Ishikawa (cell line): ENCODE data around the gene COMMD4.

Source experiments
- CEBPB ChIP-seq: IDR thresholded peaks from 2 replicates; pipeline ENCODE4 v1.6.1; 2012
- CREB1 ChIP-seq: IDR thresholded peaks from 2 replicates; pipeline ENCODE4 v1.6.1; 2012; ENCODE audit warnings: low read depth
- EP300 ChIP-seq: IDR thresholded peaks from 2 replicates; pipeline ENCODE4 v1.6.1; 2012; ENCODE audit warnings: borderline replicate concordance
- FOXM1 ChIP-seq: IDR thresholded peaks from 2 replicates; pipeline ENCODE4 v1.6.1; 2012; ENCODE audit warnings: low read depth, borderline replicate concordance
- MAX ChIP-seq: IDR thresholded peaks from 2 replicates; pipeline ENCODE4 v1.6.1; 2012
- NFIC ChIP-seq: IDR thresholded peaks from 2 replicates; pipeline ENCODE4 v1.6.1; 2012
- RAD21 ChIP-seq: IDR thresholded peaks from 2 replicates; pipeline ENCODE4 v1.6.1; 2012; ENCODE audit warnings: low read depth
- TAF1 ChIP-seq: IDR thresholded peaks from 2 replicates; pipeline ENCODE4 v1.6.1; 2012; ENCODE audit warnings: low read depth, mild to moderate bottlenecking
- TCF12 ChIP-seq: IDR thresholded peaks from 2 replicates; pipeline ENCODE4 v1.6.1; 2012; ENCODE audit warnings: low read depth
- TEAD4 ChIP-seq: IDR thresholded peaks from 2 replicates; pipeline ENCODE4 v1.6.1; 2012
- YY1 ChIP-seq: IDR thresholded peaks from 2 replicates; pipeline ENCODE4 v1.6.1; 2012; ENCODE audit warnings: low read depth
- ZBTB7A ChIP-seq: IDR thresholded peaks from 2 replicates; pipeline ENCODE4 v1.6.1; 2012; ENCODE audit warnings: low read depth
- TF ChIP-seq, protein P1 (sequence below): IDR thresholded peaks from 2 replicates; pipeline ENCODE4 v1.6.1; 2012
- TF ChIP-seq, protein P2 (sequence below): IDR thresholded peaks from 2 replicates; pipeline ENCODE4 v1.6.1; 2012; ENCODE audit warnings: low read depth, mild to moderate bottlenecking

- TF ChIP-seq TEAD4 (no peak), MAX (no peak), YY1 (no peak), EP300 (no peak), TAF1 (no peak), FOXM1 (no peak), NFIC (no peak), CEBPB (no peak), CREB1 (no peak), TCF12 (no peak), ZBTB7A (no peak), RAD21 (no peak)
- TF ChIP-seq, protein P1, sequence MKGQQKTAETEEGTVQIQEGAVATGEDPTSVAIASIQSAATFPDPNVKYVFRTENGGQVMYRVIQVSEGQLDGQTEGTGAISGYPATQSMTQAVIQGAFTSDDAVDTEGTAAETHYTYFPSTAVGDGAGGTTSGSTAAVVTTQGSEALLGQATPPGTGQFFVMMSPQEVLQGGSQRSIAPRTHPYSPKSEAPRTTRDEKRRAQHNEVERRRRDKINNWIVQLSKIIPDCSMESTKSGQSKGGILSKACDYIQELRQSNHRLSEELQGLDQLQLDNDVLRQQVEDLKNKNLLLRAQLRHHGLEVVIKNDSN, result no peak
- TF ChIP-seq, protein P2, sequence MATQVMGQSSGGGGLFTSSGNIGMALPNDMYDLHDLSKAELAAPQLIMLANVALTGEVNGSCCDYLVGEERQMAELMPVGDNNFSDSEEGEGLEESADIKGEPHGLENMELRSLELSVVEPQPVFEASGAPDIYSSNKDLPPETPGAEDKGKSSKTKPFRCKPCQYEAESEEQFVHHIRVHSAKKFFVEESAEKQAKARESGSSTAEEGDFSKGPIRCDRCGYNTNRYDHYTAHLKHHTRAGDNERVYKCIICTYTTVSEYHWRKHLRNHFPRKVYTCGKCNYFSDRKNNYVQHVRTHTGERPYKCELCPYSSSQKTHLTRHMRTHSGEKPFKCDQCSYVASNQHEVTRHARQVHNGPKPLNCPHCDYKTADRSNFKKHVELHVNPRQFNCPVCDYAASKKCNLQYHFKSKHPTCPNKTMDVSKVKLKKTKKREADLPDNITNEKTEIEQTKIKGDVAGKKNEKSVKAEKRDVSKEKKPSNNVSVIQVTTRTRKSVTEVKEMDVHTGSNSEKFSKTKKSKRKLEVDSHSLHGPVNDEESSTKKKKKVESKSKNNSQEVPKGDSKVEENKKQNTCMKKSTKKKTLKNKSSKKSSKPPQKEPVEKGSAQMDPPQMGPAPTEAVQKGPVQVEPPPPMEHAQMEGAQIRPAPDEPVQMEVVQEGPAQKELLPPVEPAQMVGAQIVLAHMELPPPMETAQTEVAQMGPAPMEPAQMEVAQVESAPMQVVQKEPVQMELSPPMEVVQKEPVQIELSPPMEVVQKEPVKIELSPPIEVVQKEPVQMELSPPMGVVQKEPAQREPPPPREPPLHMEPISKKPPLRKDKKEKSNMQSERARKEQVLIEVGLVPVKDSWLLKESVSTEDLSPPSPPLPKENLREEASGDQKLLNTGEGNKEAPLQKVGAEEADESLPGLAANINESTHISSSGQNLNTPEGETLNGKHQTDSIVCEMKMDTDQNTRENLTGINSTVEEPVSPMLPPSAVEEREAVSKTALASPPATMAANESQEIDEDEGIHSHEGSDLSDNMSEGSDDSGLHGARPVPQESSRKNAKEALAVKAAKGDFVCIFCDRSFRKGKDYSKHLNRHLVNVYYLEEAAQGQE, result no peak
Measured at GRCh38 chr15:75306188-75306587, 29.7 kb upstream of the COMMD4 start.
